MCF 10A (cell line): ENCODE measurements around the gene TNS1. TPM values are rescaled to one million over a fixed set of nuclear protein-coding genes. Genes with fewer than 3 reads are reported as not detected.

ENCODE experiments used
- BruUV-seq: library from RNA; stranded (reverse); fragments of 400-500 nt; replicated peaks from 2 replicates; lab custom pipeline; 2021; lab: Mats Ljungman, UMichigan
- CTCF ChIA-PET: fragments of 300-600 bp; sonication (Branson Sonifier 250); formaldehyde crosslinking; extraction: SDS; loops from one replicate; lab custom pipeline; 2021; ENCODE audit warnings: antibody characterized with exemption, inconsistent platforms; lab: Yijun Ruan, JAX
- POLR2A ChIA-PET: fragments of 300-600, 350-650 bp; sonication (Branson Sonifier 250); formaldehyde crosslinking; extraction: SDS; loops from one replicate; lab custom pipeline; 2020; ENCODE audit warnings: antibody characterized with exemption, inconsistent platforms; lab: Yijun Ruan, JAX
- DNase-seq: peaks from one replicate; pipeline ENCODE4 v3.0.0-alpha.2; 2018; ENCODE audit not compliant: unreplicated experiment
- H3K27ac Mint-ChIP-seq: one replicate; pipeline ENCODE4 v1.8.0; 2022; ENCODE audit warnings: mild to moderate bottlenecking, low read depth, mixed read lengths; ENCODE audit not compliant: unreplicated experiment
- H3K27me3 Mint-ChIP-seq: one replicate; pipeline ENCODE4 v1.8.0; 2022; ENCODE audit warnings: mixed read lengths; ENCODE audit not compliant: insufficient read depth, unreplicated experiment
- H3K36me3 Mint-ChIP-seq: one replicate; pipeline ENCODE4 v1.8.0; 2022; ENCODE audit warnings: mild to moderate bottlenecking, moderate library complexity, mixed read lengths; ENCODE audit not compliant: insufficient read depth, unreplicated experiment
- H3K4me1 Mint-ChIP-seq: one replicate; pipeline ENCODE4 v1.8.0; 2022; ENCODE audit warnings: mixed read lengths; ENCODE audit not compliant: insufficient read depth, unreplicated experiment
- H3K4me3 Mint-ChIP-seq: one replicate; pipeline ENCODE4 v1.8.0; 2022; ENCODE audit warnings: mild to moderate bottlenecking, moderate library complexity, mixed read lengths; ENCODE audit not compliant: unreplicated experiment
- H3K9me3 Mint-ChIP-seq: one replicate; pipeline ENCODE4 v1.8.0; 2022; ENCODE audit warnings: mixed read lengths; ENCODE audit not compliant: unreplicated experiment
- CTCF ChIP-seq: fragments of 200-600 bp; IDR thresholded peaks from one replicate; pipeline ENCODE4 v1.8.0; 2022; ENCODE audit warnings: antibody characterized with exemption, mild to moderate bottlenecking; ENCODE audit not compliant: unreplicated experiment
- intact Hi-C: fragments of 100-400 bp; cut with micrococcal nuclease; formaldehyde crosslinking; loops from 2 replicates; pipeline ENCODE4 v1.14.1; 2022
- total RNA-seq: library from RNA; stranded (reverse); gene quantifications from 2 replicates; pipeline ENCODE4 v1.2.3, GENCODE V29; 2022

The TNS1 gene
- total RNA-seq, 1 experiment from 2014 or later, result 3.3 TPM

- intact Hi-C loops, result no loop called here
- no peaks in the 10 kb centered on the region for H3K9me3 Mint-ChIP-seq
- ChIA-PET POLR2A (no interaction called here), CTCF (interaction anchor here (0.6 to 1.1 kb wide), 3 partner anchors 33 to 1791 kb away, joined by 3 to 4 read pairs (median 3); no protein-coding TSS in a partner anchor)
- no peaks in the 10 kb centered on the region for H3K4me1 Mint-ChIP-seq
- BruUV-seq, result no TSS peak
- DNase-seq, result no peak
- peaks cover 15% of the 10 kb centered on the region for H3K27me3 Mint-ChIP-seq
- H3K4me3 Mint-ChIP-seq, result no peak overlapping the region
- H3K27ac Mint-ChIP-seq, result no peak overlapping the region
- no peaks in the 10 kb centered on the region for H3K36me3 Mint-ChIP-seq
- no peak for TF ChIP-seq CTCF
Observed at GRCh38 chr2:217953011-217953481, 49.7 kb downstream of the TNS1 start.

- Mint-ChIP-seq H3K4me3 (no peak overlapping the region), H3K36me3 (no peaks in the 10 kb centered on the region), H3K4me1 (no peaks in the 10 kb centered on the region), H3K9me3 (no peaks in the 10 kb centered on the region), H3K27me3 (peaks cover 20% of the 10 kb centered on the region), H3K27ac (no peak overlapping the region)
- intact Hi-C loops, result no loop called here
- ChIA-PET POLR2A (no interaction called here), CTCF (interaction anchor here (0.5 to 1.1 kb wide), 4 partner anchors 29 to 1791 kb away, joined by 3 to 4 read pairs (median 3); no protein-coding TSS in a partner anchor)
- no TSS peak for BruUV-seq
- DNase-seq, result no peak
- no peak for TF ChIP-seq CTCF
Observed at GRCh38 chr2:217952409-217952808, 50.4 kb downstream of the TNS1 start.

GRCh38 chr2:217951521-217952247 lies 51.1 kb downstream of the TNS1 start:
- Mint-ChIP-seq H3K27me3 (peaks cover 27% of the 10 kb centered on the region), H3K9me3 (no peaks in the 10 kb centered on the region), H3K4me1 (no peaks in the 10 kb centered on the region), H3K27ac (no peak overlapping the region), H3K4me3 (no peak overlapping the region), H3K36me3 (no peaks in the 10 kb centered on the region)
- POLR2A ChIA-PET, result no interaction called here
- no TSS peak for BruUV-seq
- intact Hi-C loops, result no loop called here
- TF ChIP-seq CTCF, result no peak
- CTCF ChIA-PET, result interaction anchor here (1.0 to 1.6 kb wide), 2 partner anchors 23 to 163 kb away, joined by 3 to 7 read pairs; no protein-coding TSS in a partner anchor
- no peak for DNase-seq

GRCh38 chr2:217951091-217951490 lies 51.7 kb downstream of the TNS1 start:
- H3K4me1 Mint-ChIP-seq, result no peaks in the 10 kb centered on the region
- peaks cover 4% of the 10 kb centered on the region for H3K36me3 Mint-ChIP-seq
- ChIA-PET POLR2A (no interaction called here), CTCF (interaction anchor here (0.6 to 1.6 kb wide), 4 partner anchors 23 to 162 kb away, joined by 3 to 7 read pairs (median 3); no protein-coding TSS in a partner anchor)
- no peak overlapping the region for H3K4me3 Mint-ChIP-seq
- BruUV-seq, result no TSS peak
- H3K9me3 Mint-ChIP-seq, result no peaks in the 10 kb centered on the region
- no peak for DNase-seq
- no peak overlapping the region for H3K27ac Mint-ChIP-seq
- peaks cover 27% of the 10 kb centered on the region for H3K27me3 Mint-ChIP-seq
- TF ChIP-seq CTCF, result no peak
- intact Hi-C loops, result no loop called here
